IMR-90 (cell line): ENCODE measurements around the gene OR1M1. TPM values are rescaled to one million over a fixed set of nuclear protein-coding genes. Genes with fewer than 3 reads are reported as not detected.

Experiments used
- ATAC-seq: fragments of 200-7000 bp; cut with Tn5 transposase; 2 replicates; pipeline ENCODE4 v1.9.1; 2020; ENCODE audit warnings: low read depth, mild to moderate bottlenecking, moderate library complexity
- BruUV-seq: library from RNA; stranded (reverse); fragments of 400-500 nt; replicated peaks from 2 replicates; lab custom pipeline; 2021; lab: Mats Ljungman, UMichigan
- CTCF ChIA-PET: fragments of 300-600 bp; formaldehyde crosslinking; extraction: SDS; loops from one replicate; lab custom pipeline; 2021; ENCODE audit warnings: antibody characterized with exemption; lab: Yijun Ruan, JAX
- POLR2A ChIA-PET: fragments of 300-600 bp; sonication (Branson Sonifier 250); formaldehyde crosslinking; loops from one replicate; lab custom pipeline; 2022; ENCODE audit warnings: antibody characterized with exemption; ENCODE audit not compliant: unreplicated experiment; lab: Charles Lee
- DNase-seq: peaks from one replicate; pipeline ENCODE4 v3.0.0; 2013
- H2AFZ ChIP-seq: replicated peaks from 2 replicates; pipeline ENCODE3; 2013; ENCODE audit warnings: low read length, mild to moderate bottlenecking; ENCODE audit not compliant: poor library complexity
- H2AK5ac ChIP-seq: 2 replicates; pipeline ENCODE4 v1.6.1; 2013; ENCODE audit warnings: low read depth, low read length, inconsistent platforms
- H2AK9ac ChIP-seq: replicated peaks from 2 replicates; pipeline ENCODE3; 2013; ENCODE audit warnings: mild to moderate bottlenecking, low read depth, low read length, moderate library complexity; ENCODE audit not compliant: poor library complexity
- H2BK120ac ChIP-seq: 2 replicates; pipeline ENCODE4 v1.6.1; 2013; ENCODE audit warnings: low read depth, low read length, inconsistent platforms
- H2BK15ac ChIP-seq: 3 replicates; pipeline ENCODE4 v1.6.1; 2013; ENCODE audit warnings: low read depth, low read length, inconsistent platforms
- H2BK20ac ChIP-seq: 2 replicates; pipeline ENCODE4 v1.6.1; 2013; ENCODE audit warnings: low read depth, mild to moderate bottlenecking, inconsistent platforms, low read length, moderate library complexity
- H2BK5ac ChIP-seq: 2 replicates; pipeline ENCODE4 v1.6.1; 2013; ENCODE audit warnings: mild to moderate bottlenecking, low read depth, low read length, inconsistent platforms; ENCODE audit not compliant: poor library complexity, severe bottlenecking
- H3K14ac ChIP-seq: replicated peaks from 2 replicates; pipeline ENCODE4 v1.6.1; 2013; ENCODE audit warnings: low read depth, low read length, inconsistent platforms
- H3K18ac ChIP-seq: 2 replicates; pipeline ENCODE4 v1.6.1; 2013; ENCODE audit warnings: low read depth, low read length, control low read depth
- H3K23ac ChIP-seq: 2 replicates; pipeline ENCODE4 v1.6.1; 2013; ENCODE audit warnings: low read depth, low read length, inconsistent platforms
- H3K27ac ChIP-seq: 2 replicates; pipeline ENCODE4 v1.5.1; 2013; ENCODE audit warnings: mild to moderate bottlenecking, control low read depth, low read length; ENCODE audit not compliant: insufficient read depth
- H3K27me3 ChIP-seq: 2 replicates; pipeline ENCODE4 v1.6.1; 2013; ENCODE audit warnings: low read length; ENCODE audit not compliant: control insufficient read depth, insufficient read depth
- H3K36me3 ChIP-seq: 2 replicates; pipeline ENCODE4 v1.6.1; 2013; ENCODE audit warnings: low read length, mixed read lengths; ENCODE audit not compliant: control insufficient read depth, insufficient read depth
- H3K4ac ChIP-seq: 2 replicates; pipeline ENCODE4 v1.6.1; 2013; ENCODE audit warnings: low read depth, low read length, inconsistent platforms
- H3K4me1 ChIP-seq: 2 replicates; pipeline ENCODE4 v1.6.1; 2013; ENCODE audit warnings: low read length, mixed read lengths; ENCODE audit not compliant: control insufficient read depth, insufficient read depth
- H3K4me2 ChIP-seq: 2 replicates; pipeline ENCODE4 v1.6.1; 2013; ENCODE audit warnings: low read depth, mild to moderate bottlenecking, control low read depth, low read length, moderate library complexity
- H3K4me3 ChIP-seq: 2 replicates; pipeline ENCODE4 v1.5.1; 2013; ENCODE audit warnings: low read depth, mild to moderate bottlenecking, control low read depth, low read length, moderate library complexity; ENCODE audit not compliant: insufficient read depth
- H3K56ac ChIP-seq: 2 replicates; pipeline ENCODE4 v1.6.1; 2013; ENCODE audit warnings: low read length, inconsistent platforms; ENCODE audit not compliant: insufficient read depth; ENCODE audit errors: extremely low read depth
- H3K79me1 ChIP-seq, 2 experiments: 2 replicates each; pipeline ENCODE4 v1.6.1; 2013; ENCODE audit warnings: low read length in 2 of 2, inconsistent platforms in 1 of 2, low read depth in 1 of 2
- H3K9ac ChIP-seq: 2 replicates; pipeline ENCODE4 v1.6.1; 2013; ENCODE audit warnings: low read depth, low read length, control low read depth
- H3K9me1 ChIP-seq: 2 replicates; pipeline ENCODE4 v1.6.1; 2013; ENCODE audit warnings: low read length, inconsistent platforms; ENCODE audit not compliant: insufficient read depth
- H3K9me3 ChIP-seq: 2 replicates; pipeline ENCODE4 v1.6.1; 2013; ENCODE audit warnings: low read length; ENCODE audit not compliant: control insufficient read depth, insufficient read depth
- H4K20me1 ChIP-seq: 2 replicates; pipeline ENCODE4 v1.6.1; 2013; ENCODE audit warnings: low read length, inconsistent platforms; ENCODE audit not compliant: insufficient read depth
- H4K5ac ChIP-seq: 2 replicates; pipeline ENCODE4 v1.6.1; 2013; ENCODE audit warnings: mild to moderate bottlenecking, low read depth, low read length, control low read depth
- H4K8ac ChIP-seq, 2 experiments: 2 replicates each; pipeline ENCODE4 v1.6.1; 2013; ENCODE audit warnings: low read depth in 2 of 2, low read length in 2 of 2, control low read depth in 1 of 2, inconsistent platforms in 1 of 2
- H4K91ac ChIP-seq: 2 replicates; pipeline ENCODE4 v1.6.1; 2013; ENCODE audit warnings: low read depth, low read length, inconsistent platforms; ENCODE audit not compliant: insufficient read depth
- BHLHE40 ChIP-seq: fragments of 150-350 bp; IDR thresholded peaks from 2 replicates; pipeline ENCODE4 v1.6.1; 2016; ENCODE audit warnings: mild to moderate bottlenecking, low read depth, low read length
- MAFK ChIP-seq: IDR thresholded peaks from 2 replicates; pipeline ENCODE4 v1.6.1; 2012; ENCODE audit warnings: low read depth, low read length, improper control_type of control experiment
- NFE2L2 ChIP-seq: fragments of 150-350 bp; IDR thresholded peaks from 2 replicates; pipeline ENCODE4 v1.6.1; 2016; ENCODE audit warnings: low read depth, mild to moderate bottlenecking, low read length
- RAD21 ChIP-seq: IDR thresholded peaks from 2 replicates; pipeline ENCODE4 v1.6.1; 2012; ENCODE audit warnings: low read length, improper control_type of control experiment
- RCOR1 ChIP-seq: IDR thresholded peaks from 2 replicates; pipeline ENCODE4 v1.6.1; 2012; ENCODE audit warnings: mild to moderate bottlenecking, low read length, improper control_type of control experiment; ENCODE audit not compliant: insufficient replicate concordance
- SMC3 ChIP-seq: fragments of 150-350 bp; IDR thresholded peaks from 2 replicates; pipeline ENCODE4 v1.6.1; 2016; ENCODE audit warnings: low read depth, mild to moderate bottlenecking, antibody characterized with exemption, low read length, moderate library complexity
- USF2 ChIP-seq: fragments of 150-350 bp; IDR thresholded peaks from 2 replicates; pipeline ENCODE4 v1.6.1; 2017; ENCODE audit warnings: mild to moderate bottlenecking, antibody characterized with exemption, low read length, low read depth
- WGBS, 2 experiments: methylation state at CpG; one replicate each; pipeline versions ENCODE4 v1.1.5 to v1.1.7; 2013; ENCODE audit warnings: missing lambda C conversion rate in 2 of 2; ENCODE audit not compliant: insufficient read length in 1 of 2; ENCODE audit errors: extremely low coverage in 2 of 2; 5-methylcytosine and 5-hydroxymethylcytosine counted together
- dilution Hi-C: fragments of 300-500 bp; cut with HindIII; formaldehyde crosslinking; loops from one replicate; pipeline ENCODE4 v1.14.3; 2018; ENCODE audit warnings: low sequenced_read_pairs; ENCODE audit not compliant: unreplicated experiment
- in situ Hi-C: fragments of 300-500 bp; cut with MboI; formaldehyde crosslinking; loops from 3 replicates; pipeline ENCODE4 v1.14.3; 2019; ENCODE audit warnings: low sequenced_read_pairs, inconsistent platforms, mixed read lengths
- intact Hi-C: fragments of 100-400 bp; cut with micrococcal nuclease; formaldehyde crosslinking; loops from 2 replicates; pipeline ENCODE4 v1.10.0; 2022
- polyA plus RNA-seq, 3 experiments: library from polyadenylated mRNA; depleted of rRNA; stranded (reverse); fragments of >200 nt; gene quantifications; 2 replicates each; pipeline ENCODE4 v1.2.3, GENCODE V29; 2012; ENCODE audit warnings: low replicate concordance in 1 of 3
- total RNA-seq: library from RNA; depleted of rRNA; stranded (reverse); fragments of >200 nt; gene quantifications from 2 replicates; pipeline ENCODE4 v1.2.3, GENCODE V29; 2012
- TF ChIP-seq, protein P1 (sequence below): conservative IDR thresholded peaks from 2 replicates; pipeline ENCODE4 v1.5.1; 2012; ENCODE audit warnings: mild to moderate bottlenecking, low read depth, low read length, improper control_type of control experiment

Gene OR1M1
- total and polyA plus RNA-seq, 2 of the 4 experiments (the other 2 are of a cell fraction): not detected

DNA sequence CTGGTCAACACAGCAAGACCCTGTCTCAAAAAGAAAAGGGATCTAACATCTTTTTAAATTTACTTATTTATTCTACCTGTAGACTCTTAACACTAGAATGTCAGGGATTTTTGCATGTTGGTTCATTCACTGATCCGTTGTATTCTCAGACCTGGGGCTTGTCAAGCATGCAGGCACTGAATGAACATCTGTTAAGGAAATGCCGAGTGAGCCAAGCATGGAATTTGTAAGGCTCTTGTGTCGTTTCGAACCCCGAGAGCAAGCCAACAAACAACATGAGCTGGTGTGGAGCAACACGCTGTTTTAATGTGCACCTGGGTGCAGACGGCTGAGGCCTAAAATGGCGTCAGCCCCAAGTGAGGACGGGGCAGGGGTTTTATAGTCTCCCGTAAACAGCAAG is 10.0 kb upstream of the OR1M1 start:
- Histone ChIP-seq H4K5ac (no peak overlapping the region), H3K36me3 (no peaks in the 10 kb centered on the region), H2AK5ac (no peak overlapping the region), H2BK20ac (no peak overlapping the region), H3K56ac (no peak overlapping the region), H3K18ac (no peak overlapping the region), H2BK15ac (no peak overlapping the region), H2AFZ (no peak overlapping the region), H3K14ac (no peak overlapping the region), H3K79me1 (no peaks in the 10 kb centered on the region), H2BK120ac (no peak overlapping the region), H3K9me3 (peaks cover 7% of the 10 kb centered on the region; the same call in 1 of the 2 replicates), H4K20me1 (no peaks in the 10 kb centered on the region), H4K8ac (no peak overlapping the region), H3K9me1 (no peaks in the 10 kb centered on the region), H3K4me3 (no peak overlapping the region), H3K27ac (no peak overlapping the region), H3K27me3 (no peaks in the 10 kb centered on the region), H4K91ac (no peak overlapping the region), H2AK9ac (no peak overlapping the region), H2BK5ac (no peak overlapping the region), H3K4me1 (no peaks in the 10 kb centered on the region), H3K9ac (no peak overlapping the region), H3K23ac (no peak overlapping the region), H3K4ac (no peak overlapping the region), H3K4me2 (no peak overlapping the region)
- ATAC-seq: no peak
- 87% methylated on average over 10 of the region's 10 CpGs; no CpG with 5 or more reads in 1 of the 2 experiments for whole genome bisulfite sequencing, 2 experiments
- intact Hi-C loops (no loop called here), dilution Hi-C loops (no loop called here), in situ Hi-C loops (loop anchor here (25.0 kb wide), 1 partner anchor 415 kb away; no protein-coding TSS in a partner anchor)
- DNase-seq: no peak
- BruUV-seq: no TSS peak
- CTCF ChIA-PET: no interaction called here
- POLR2A ChIA-PET: no interaction called here
- no peak for TF ChIP-seq SMC3
- TF ChIP-seq BHLHE40: no peak
- TF ChIP-seq, protein P1, sequence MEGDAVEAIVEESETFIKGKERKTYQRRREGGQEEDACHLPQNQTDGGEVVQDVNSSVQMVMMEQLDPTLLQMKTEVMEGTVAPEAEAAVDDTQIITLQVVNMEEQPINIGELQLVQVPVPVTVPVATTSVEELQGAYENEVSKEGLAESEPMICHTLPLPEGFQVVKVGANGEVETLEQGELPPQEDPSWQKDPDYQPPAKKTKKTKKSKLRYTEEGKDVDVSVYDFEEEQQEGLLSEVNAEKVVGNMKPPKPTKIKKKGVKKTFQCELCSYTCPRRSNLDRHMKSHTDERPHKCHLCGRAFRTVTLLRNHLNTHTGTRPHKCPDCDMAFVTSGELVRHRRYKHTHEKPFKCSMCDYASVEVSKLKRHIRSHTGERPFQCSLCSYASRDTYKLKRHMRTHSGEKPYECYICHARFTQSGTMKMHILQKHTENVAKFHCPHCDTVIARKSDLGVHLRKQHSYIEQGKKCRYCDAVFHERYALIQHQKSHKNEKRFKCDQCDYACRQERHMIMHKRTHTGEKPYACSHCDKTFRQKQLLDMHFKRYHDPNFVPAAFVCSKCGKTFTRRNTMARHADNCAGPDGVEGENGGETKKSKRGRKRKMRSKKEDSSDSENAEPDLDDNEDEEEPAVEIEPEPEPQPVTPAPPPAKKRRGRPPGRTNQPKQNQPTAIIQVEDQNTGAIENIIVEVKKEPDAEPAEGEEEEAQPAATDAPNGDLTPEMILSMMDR: no peak
- TF ChIP-seq USF2: no peak
- no peak for TF ChIP-seq NFE2L2
- no peak for TF ChIP-seq RCOR1
- no peak for TF ChIP-seq RAD21
- no peak for TF ChIP-seq MAFK
